ENCODE data around the gene SLC16A13. TPM values are rescaled to one million over a fixed set of nuclear protein-coding genes. Genes with fewer than 3 reads are reported as not detected.

Gene SLC16A13
- total RNA-seq, 1 experiment from 2014 or later: 8.7 TPM

- H3K9me3 Mint-ChIP-seq (ENCODE audit: unreplicated experiment): no peaks in the 10 kb centered on the region
- H3K4me1 Mint-ChIP-seq (ENCODE audit: low read depth, unreplicated experiment): no peaks in the 10 kb centered on the region
- no peak for DNase-seq
- no TSS peak for BruUV-seq (replicated peaks)
- TF ChIP-seq CTCF (IDR thresholded peaks at IDR 0.05; ENCODE audit: insufficient read depth in 1 of 2, low read depth in 1 of 2, low read length in 1 of 2, severe bottlenecking in 1 of 2, unreplicated experiment in 1 of 2): no peak
- no peak overlapping the region for H3K4me3 ChIP-seq (ENCODE audit: low read depth, low read length)
- intact Hi-C loops (cut with micrococcal nuclease; ENCODE audit: unreplicated experiment): no loop called here
- H3K27me3 ChIP-seq (replicated peaks; ENCODE audit: control insufficient read depth, insufficient read depth, low read length): no peaks in the 10 kb centered on the region
- H3K4me1 ChIP-seq: no peaks in the 10 kb centered on the region
- POLR2A ChIA-PET: no interaction called here
- H3K9me3 ChIP-seq: no peaks in the 10 kb centered on the region
- H3K36me3 Mint-ChIP-seq (ENCODE audit: insufficient read depth, unreplicated experiment): peaks cover 21% of the 10 kb centered on the region
- H3K27ac Mint-ChIP-seq (ENCODE audit: unreplicated experiment): no peak overlapping the region
- no peak overlapping the region for H3K4me3 Mint-ChIP-seq (ENCODE audit: unreplicated experiment)
- H3K27me3 Mint-ChIP-seq (ENCODE audit: insufficient read depth, unreplicated experiment): no peaks in the 10 kb centered on the region
- H3K36me3 ChIP-seq (ENCODE audit: control insufficient read depth, insufficient read depth, low read length): no peaks in the 10 kb centered on the region
- CTCF ChIA-PET: no interaction called here
These were observed 38.6 kb upstream of the SLC16A13 start for GRCh38 chr17:6997171-6997570.

GRCh38 chr17:6998855-6999508, 36.8 kb upstream of the SLC16A13 start:
- peaks cover 22% of the 10 kb centered on the region for H3K36me3 Mint-ChIP-seq (ENCODE audit: insufficient read depth, unreplicated experiment)
- intact Hi-C loops (cut with micrococcal nuclease; ENCODE audit: unreplicated experiment): no loop called here
- no peaks in the 10 kb centered on the region for H3K4me1 Mint-ChIP-seq (ENCODE audit: low read depth, unreplicated experiment)
- CTCF ChIA-PET: no interaction called here
- no peaks in the 10 kb centered on the region for H3K9me3 Mint-ChIP-seq (ENCODE audit: unreplicated experiment)
- no peak overlapping the region for H3K4me3 ChIP-seq (ENCODE audit: low read depth, low read length)
- no peaks in the 10 kb centered on the region for H3K27me3 ChIP-seq (replicated peaks; ENCODE audit: control insufficient read depth, insufficient read depth, low read length)
- no peak for TF ChIP-seq CTCF (IDR thresholded peaks at IDR 0.05; ENCODE audit: insufficient read depth in 1 of 2, low read depth in 1 of 2, low read length in 1 of 2, severe bottlenecking in 1 of 2, unreplicated experiment in 1 of 2)
- no peak for DNase-seq
- no peaks in the 10 kb centered on the region for H3K9me3 ChIP-seq
- POLR2A ChIA-PET: no interaction called here
- H3K4me1 ChIP-seq: no peaks in the 10 kb centered on the region
- no peak overlapping the region for H3K4me3 Mint-ChIP-seq (ENCODE audit: unreplicated experiment)
- H3K27me3 Mint-ChIP-seq (ENCODE audit: insufficient read depth, unreplicated experiment): no peaks in the 10 kb centered on the region
- no peaks in the 10 kb centered on the region for H3K36me3 ChIP-seq (ENCODE audit: control insufficient read depth, insufficient read depth, low read length)
- BruUV-seq (replicated peaks): no TSS peak
- H3K27ac Mint-ChIP-seq (ENCODE audit: unreplicated experiment): no peak overlapping the region

GRCh38 chr17:7001318-7001961, 34.4 kb upstream of the SLC16A13 start:
- intact Hi-C loops (cut with micrococcal nuclease; ENCODE audit: unreplicated experiment): loop anchor here (10.0 kb wide), 1 partner anchor 337 kb away; no protein-coding TSS in a partner anchor

More at GRCh38 chr17:7001318-7001961, 34.4 kb upstream of the SLC16A13 start:
- H3K4me1 Mint-ChIP-seq (ENCODE audit: low read depth, unreplicated experiment): no peaks in the 10 kb centered on the region
- no peaks in the 10 kb centered on the region for H3K27me3 Mint-ChIP-seq (ENCODE audit: insufficient read depth, unreplicated experiment)
- no peak for TF ChIP-seq CTCF (IDR thresholded peaks at IDR 0.05; ENCODE audit: insufficient read depth in 1 of 2, low read depth in 1 of 2, low read length in 1 of 2, severe bottlenecking in 1 of 2, unreplicated experiment in 1 of 2)
- Histone ChIP-seq H3K27me3 (replicated peaks; ENCODE audit: control insufficient read depth, insufficient read depth, low read length) (no peaks in the 10 kb centered on the region), H3K4me1 (no peaks in the 10 kb centered on the region), H3K4me3 (ENCODE audit: low read depth, low read length) (no peak overlapping the region), H3K9me3 (no peaks in the 10 kb centered on the region), H3K36me3 (ENCODE audit: control insufficient read depth, insufficient read depth, low read length) (no peaks in the 10 kb centered on the region)
- peaks cover 28% of the 10 kb centered on the region for H3K36me3 Mint-ChIP-seq (ENCODE audit: insufficient read depth, unreplicated experiment)
- H3K27ac Mint-ChIP-seq (ENCODE audit: unreplicated experiment): no peak overlapping the region
- BruUV-seq (replicated peaks): no TSS peak
- ChIA-PET CTCF (interaction anchor here (0.6 kb wide), 1 partner anchor 149 kb away, joined by 3 read pairs; no protein-coding TSS in a partner anchor), POLR2A (no interaction called here)
- no peak overlapping the region for H3K4me3 Mint-ChIP-seq (ENCODE audit: unreplicated experiment)
- no peaks in the 10 kb centered on the region for H3K9me3 Mint-ChIP-seq (ENCODE audit: unreplicated experiment)
- DNase-seq: no peak

Data from Caco-2 (cell line).